ENCODE data around the gene CLSTN2.

The CLSTN2 gene

GRCh38 chr3:140135461-140135860 is 200.5 kb downstream of the CLSTN2 start:
- Mint-ChIP-seq H3K27ac (no peak overlapping the region), H3K4me3 (no peak overlapping the region), H3K4me1 (ENCODE audit: low read depth) (no peaks in the 10 kb centered on the region), H3K9me3 (no peaks in the 10 kb centered on the region), H3K36me3 (ENCODE audit: low read depth) (no peaks in the 10 kb centered on the region), H3K27me3 (peaks cover 3% of the 10 kb centered on the region)
- no peak for DNase-seq

- no peaks in the 10 kb centered on the region for H3K4me1 Mint-ChIP-seq (ENCODE audit: low read depth)
- no peaks in the 10 kb centered on the region for H3K27me3 Mint-ChIP-seq
- H3K36me3 Mint-ChIP-seq (ENCODE audit: low read depth): no peaks in the 10 kb centered on the region
- H3K4me3 Mint-ChIP-seq: no peak overlapping the region
- no peak overlapping the region for H3K27ac Mint-ChIP-seq
- H3K9me3 Mint-ChIP-seq: no peaks in the 10 kb centered on the region
- no peak for DNase-seq
Observed at GRCh38 chr3:140143367-140144069, 208.5 kb downstream of the CLSTN2 start.

GRCh38 chr3:140145528-140145927 is 210.5 kb downstream of the CLSTN2 start:
- H3K9me3 Mint-ChIP-seq: no peaks in the 10 kb centered on the region
- no peaks in the 10 kb centered on the region for H3K36me3 Mint-ChIP-seq (ENCODE audit: low read depth)
- no peak overlapping the region for H3K27ac Mint-ChIP-seq
- no peak overlapping the region for H3K4me3 Mint-ChIP-seq
- H3K27me3 Mint-ChIP-seq: no peaks in the 10 kb centered on the region
- H3K4me1 Mint-ChIP-seq (ENCODE audit: low read depth): no peaks in the 10 kb centered on the region
- no peak for DNase-seq

- no peaks in the 10 kb centered on the region for H3K9me3 Mint-ChIP-seq
- no peak overlapping the region for H3K27ac Mint-ChIP-seq
Observed at GRCh38 chr3:140146668-140147067, 211.7 kb downstream of the CLSTN2 start.

GRCh38 chr3:140147965-140148490 is 213.0 kb downstream of the CLSTN2 start:
- H3K4me1 Mint-ChIP-seq (ENCODE audit: low read depth): no peaks in the 10 kb centered on the region
- H3K9me3 Mint-ChIP-seq: no peaks in the 10 kb centered on the region
- H3K27me3 Mint-ChIP-seq: no peaks in the 10 kb centered on the region
- no peak for DNase-seq
- H3K36me3 Mint-ChIP-seq (ENCODE audit: low read depth): no peaks in the 10 kb centered on the region
- H3K27ac Mint-ChIP-seq: no peak overlapping the region
- no peak overlapping the region for H3K4me3 Mint-ChIP-seq

More at GRCh38 chr3:140146668-140147067, 211.7 kb downstream of the CLSTN2 start:
- no peaks in the 10 kb centered on the region for H3K4me1 Mint-ChIP-seq (ENCODE audit: low read depth)
- no peaks in the 10 kb centered on the region for H3K36me3 Mint-ChIP-seq (ENCODE audit: low read depth)
- H3K4me3 Mint-ChIP-seq: no peak overlapping the region
- no peaks in the 10 kb centered on the region for H3K27me3 Mint-ChIP-seq
- no peak for DNase-seq

GRCh38 chr3:140148824-140149390 is 213.9 kb downstream of the CLSTN2 start:
- Mint-ChIP-seq H3K4me1 (ENCODE audit: low read depth) (no peaks in the 10 kb centered on the region), H3K27me3 (no peaks in the 10 kb centered on the region), H3K27ac (no peak overlapping the region), H3K4me3 (no peak overlapping the region), H3K9me3 (no peaks in the 10 kb centered on the region), H3K36me3 (ENCODE audit: low read depth) (no peaks in the 10 kb centered on the region)
- no peak for DNase-seq

GRCh38 chr3:140151321-140151720 is 216.3 kb downstream of the CLSTN2 start:
- Mint-ChIP-seq H3K4me3 (no peak overlapping the region), H3K9me3 (no peaks in the 10 kb centered on the region), H3K36me3 (ENCODE audit: low read depth) (no peaks in the 10 kb centered on the region), H3K4me1 (ENCODE audit: low read depth) (no peaks in the 10 kb centered on the region), H3K27ac (no peak overlapping the region), H3K27me3 (no peaks in the 10 kb centered on the region)
- no peak for DNase-seq

- H3K9me3 Mint-ChIP-seq: no peaks in the 10 kb centered on the region
- no peak for DNase-seq
- no peak overlapping the region for H3K27ac Mint-ChIP-seq
- H3K27me3 Mint-ChIP-seq: no peaks in the 10 kb centered on the region
- no peaks in the 10 kb centered on the region for H3K36me3 Mint-ChIP-seq (ENCODE audit: low read depth)
- no peaks in the 10 kb centered on the region for H3K4me1 Mint-ChIP-seq (ENCODE audit: low read depth)
- no peak overlapping the region for H3K4me3 Mint-ChIP-seq
Observed at GRCh38 chr3:140152851-140153639, 218.1 kb downstream of the CLSTN2 start.

GRCh38 chr3:140153736-140154135 is 218.8 kb downstream of the CLSTN2 start:
- Mint-ChIP-seq H3K27me3 (no peaks in the 10 kb centered on the region), H3K36me3 (ENCODE audit: low read depth) (no peaks in the 10 kb centered on the region), H3K4me3 (no peak overlapping the region), H3K9me3 (no peaks in the 10 kb centered on the region), H3K4me1 (ENCODE audit: low read depth) (no peaks in the 10 kb centered on the region), H3K27ac (no peak overlapping the region)
- DNase-seq: no peak

GRCh38 chr3:140157161-140157560 is 222.2 kb downstream of the CLSTN2 start:
- Mint-ChIP-seq H3K4me3 (no peak overlapping the region), H3K4me1 (ENCODE audit: low read depth) (no peaks in the 10 kb centered on the region), H3K36me3 (ENCODE audit: low read depth) (no peaks in the 10 kb centered on the region), H3K27me3 (no peaks in the 10 kb centered on the region), H3K27ac (no peak overlapping the region), H3K9me3 (no peaks in the 10 kb centered on the region)
- no peak for DNase-seq

GRCh38 chr3:140159646-140160045 is 224.7 kb downstream of the CLSTN2 start:
- Mint-ChIP-seq H3K9me3 (no peaks in the 10 kb centered on the region), H3K36me3 (ENCODE audit: low read depth) (no peaks in the 10 kb centered on the region), H3K4me1 (ENCODE audit: low read depth) (no peaks in the 10 kb centered on the region), H3K27me3 (no peaks in the 10 kb centered on the region), H3K27ac (no peak overlapping the region), H3K4me3 (no peak overlapping the region)
- DNase-seq: no peak

- Mint-ChIP-seq H3K36me3 (ENCODE audit: low read depth) (no peaks in the 10 kb centered on the region), H3K4me1 (ENCODE audit: low read depth) (no peaks in the 10 kb centered on the region), H3K27me3 (no peaks in the 10 kb centered on the region), H3K9me3 (no peaks in the 10 kb centered on the region), H3K4me3 (no peak overlapping the region), H3K27ac (no peak overlapping the region)
- DNase-seq: no peak
Observed at GRCh38 chr3:140160553-140160952, 225.6 kb downstream of the CLSTN2 start.

GRCh38 chr3:140162551-140162950 is 227.6 kb downstream of the CLSTN2 start:
- Mint-ChIP-seq H3K4me3 (no peak overlapping the region), H3K9me3 (no peaks in the 10 kb centered on the region), H3K4me1 (ENCODE audit: low read depth) (no peaks in the 10 kb centered on the region), H3K27me3 (no peaks in the 10 kb centered on the region), H3K36me3 (ENCODE audit: low read depth) (no peaks in the 10 kb centered on the region), H3K27ac (no peak overlapping the region)
- DNase-seq: no peak

- no peak overlapping the region for H3K4me3 Mint-ChIP-seq
- H3K27me3 Mint-ChIP-seq: no peaks in the 10 kb centered on the region
- H3K27ac Mint-ChIP-seq: no peak overlapping the region
- H3K9me3 Mint-ChIP-seq: no peaks in the 10 kb centered on the region
- no peak for DNase-seq
- H3K36me3 Mint-ChIP-seq (ENCODE audit: low read depth): no peaks in the 10 kb centered on the region
- H3K4me1 Mint-ChIP-seq (ENCODE audit: low read depth): no peaks in the 10 kb centered on the region
Observed at GRCh38 chr3:140163159-140163763, 228.3 kb downstream of the CLSTN2 start.

Data from activated T-cell treated with anti-CD3 and anti-CD28 coated beads, Interleukin-2, amount 50 U/mL, for 24 hours (primary cell).